AG04449 (cell line): ENCODE measurements around the gene PGM2L1.

Experiments
- CTCF ChIA-PET: fragments of 350-600 bp; formaldehyde crosslinking; extraction: SDS; loops from one replicate; lab custom pipeline; 2021; ENCODE audit warnings: antibody characterized with exemption; lab: Yijun Ruan, JAX
- POLR2A ChIA-PET: fragments of 400-600, 350-600 bp; formaldehyde crosslinking; extraction: SDS; loops from one replicate; lab custom pipeline; 2020; ENCODE audit warnings: antibody characterized with exemption, inconsistent platforms; lab: Yijun Ruan, JAX
- DNase-seq: peaks from one replicate; pipeline ENCODE4 v3.0.0-alpha.2; 2010; ENCODE audit warnings: low read depth, low spot score
- H3K4me3 ChIP-seq: 2 replicates; pipeline ENCODE4 v1.5.1; 2011; ENCODE audit warnings: low read depth, mild to moderate bottlenecking, control low read depth, low read length
- CTCF ChIP-seq: IDR thresholded peaks from one replicate; pipeline ENCODE4 v1.5.1; 2011; ENCODE audit warnings: mild to moderate bottlenecking, moderate library complexity, low read length, control low read depth, inconsistent platforms; ENCODE audit not compliant: insufficient read depth; ENCODE audit errors: missing control alignments

Gene PGM2L1

GRCh38 chr11:74398244-74399159 is at the start of gene PGM2L1:
Gene PGM2L1 (minus strand): TSS chr11:74398433. CDS start chr11:74398161, 272 bp downstream.
- ChIA-PET POLR2A (interaction anchor here (0.5 to 1.0 kb wide), 3 partner anchors 9 to 119 kb away, joined by 3 read pairs; partner anchors contain the start of gene LIPT2), CTCF (interaction anchor here (0.9 to 4.7 kb wide), 12 partner anchors 9 to 434 kb away, joined by 3 to 35 read pairs (median 4); no protein-coding TSS in a partner anchor)
- peak; percentile 47 for DNase-seq
- H3K4me3 ChIP-seq: peak within 1 kb of the TSS; percentile 93
- no peak for TF ChIP-seq CTCF

DNA sequence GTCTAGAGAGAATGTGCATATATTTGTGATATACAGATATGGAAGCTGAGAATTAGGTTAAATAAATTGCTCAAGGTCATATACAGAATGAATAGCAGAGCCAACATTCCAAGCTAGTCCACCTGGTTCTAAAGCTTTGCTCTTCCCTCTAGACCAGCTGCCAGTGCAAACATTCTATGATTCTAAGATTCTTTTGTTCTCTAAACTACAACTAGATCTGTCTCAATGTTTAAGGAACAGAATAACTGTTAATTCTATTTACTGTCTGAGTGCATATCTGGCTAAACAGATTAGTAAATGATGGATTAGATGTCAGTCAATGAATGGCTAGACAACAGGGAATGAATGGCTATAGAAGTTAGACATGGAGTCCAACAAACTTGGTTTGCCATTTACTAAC is 49.5 kb upstream of the PGM2L1 start:
- TF ChIP-seq CTCF: no peak
- POLR2A ChIA-PET: no interaction called here
- DNase-seq: no peak
- CTCF ChIA-PET: interaction anchor here (0.8 to 23.0 kb wide), 15 partner anchors 10 to 292 kb away, joined by 3 to 674 read pairs (median 17); no protein-coding TSS in a partner anchor
- no peak overlapping the region for H3K4me3 ChIP-seq

DNA sequence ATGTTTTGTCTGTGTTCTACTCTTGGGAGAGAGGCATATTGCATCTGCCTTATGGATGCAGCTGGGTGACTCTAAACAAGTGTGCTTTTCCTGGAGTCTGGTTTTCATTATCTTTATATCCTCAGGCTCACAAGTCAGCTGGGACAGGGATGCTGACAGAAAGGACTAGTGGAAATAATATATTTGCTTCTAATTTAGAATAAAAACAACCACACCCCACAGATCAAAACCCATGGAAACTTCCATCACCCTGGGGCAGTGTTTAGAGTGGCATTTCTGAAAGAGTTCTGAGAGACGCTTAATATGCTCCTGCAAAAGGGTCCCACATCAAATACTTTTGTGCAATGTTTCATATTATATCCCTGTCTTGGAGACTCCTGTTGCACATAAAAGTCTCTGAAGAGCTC is 48.3 kb upstream of the PGM2L1 start:
- CTCF ChIA-PET: interaction anchor here (0.7 to 23.0 kb wide), 9 partner anchors 8 to 191 kb away, joined by 3 to 674 read pairs (median 6); no protein-coding TSS in a partner anchor
- TF ChIP-seq CTCF: no peak
- no peak overlapping the region for H3K4me3 ChIP-seq
- POLR2A ChIA-PET: no interaction called here
- DNase-seq: no peak

- POLR2A ChIA-PET: no interaction called here
- CTCF ChIA-PET: interaction anchor here (1.0 to 23.0 kb wide), 9 partner anchors 8 to 296 kb away, joined by 3 to 674 read pairs (median 10); no protein-coding TSS in a partner anchor
- no peak overlapping the region for H3K4me3 ChIP-seq
- DNase-seq: no peak
- no peak for TF ChIP-seq CTCF
Observed at GRCh38 chr11:74444173-74444826, 46.1 kb upstream of the PGM2L1 start.

DNA sequence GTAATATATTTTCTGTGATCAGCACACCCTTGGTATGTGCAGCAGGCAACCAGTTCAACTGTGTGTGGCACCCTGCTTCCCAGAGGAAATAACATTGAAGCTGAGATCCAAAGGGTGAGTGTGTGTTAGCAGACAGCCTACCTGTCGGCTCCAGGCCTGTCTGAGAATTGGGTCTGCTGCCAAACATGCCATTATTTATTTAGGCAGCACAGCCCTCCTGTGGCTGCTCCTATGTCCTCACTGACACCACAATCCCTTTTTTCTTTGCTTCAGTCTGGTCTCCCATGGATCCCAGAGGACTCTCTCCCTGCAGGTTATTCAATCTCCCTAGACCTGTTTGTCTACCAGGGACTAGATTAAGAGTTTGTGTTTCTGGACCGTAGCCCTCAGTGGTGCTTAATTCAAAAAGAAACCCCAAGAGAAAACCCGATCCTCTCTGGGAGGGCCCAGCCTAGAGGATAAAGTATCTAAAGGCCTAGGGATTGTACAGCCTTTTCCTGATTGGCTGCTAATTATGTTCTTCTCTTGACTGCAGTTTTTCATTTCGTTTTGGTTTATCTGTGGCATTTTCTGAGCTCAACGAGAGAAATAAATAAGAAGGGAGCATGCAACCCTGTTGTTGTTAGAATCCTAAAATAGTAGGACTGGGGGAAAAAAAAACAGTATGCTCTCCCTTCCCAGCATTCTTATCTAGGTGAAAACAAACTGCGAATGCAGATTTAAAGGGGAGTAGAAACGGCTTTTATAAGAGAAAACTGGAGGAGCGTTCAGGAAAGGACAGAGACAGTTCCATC is 45.0 kb upstream of the PGM2L1 start:
- POLR2A ChIA-PET: no interaction called here

More for the DNA sequence above, 45.0 kb upstream of the PGM2L1 start:
- DNase-seq: no peak
- H3K4me3 ChIP-seq: no peak overlapping the region
- CTCF ChIA-PET: interaction anchor here (0.6 to 23.0 kb wide), 8 partner anchors 10 to 1779 kb away, joined by 3 to 674 read pairs (median 6); partner anchors contain the start of gene PGM2L1
- TF ChIP-seq CTCF: no peak
